GM18502 (cell line): ENCODE measurements around the gene MTHFSD.

ENCODE experiments used
- ATAC-seq: cut with Tn5 transposase; IDR thresholded peaks from one replicate; pipeline ENCODE4 v1.9.1; 2021; ENCODE audit warnings: mild to moderate bottlenecking; ENCODE audit not compliant: unreplicated experiment, poor library complexity

The MTHFSD gene

DNA sequence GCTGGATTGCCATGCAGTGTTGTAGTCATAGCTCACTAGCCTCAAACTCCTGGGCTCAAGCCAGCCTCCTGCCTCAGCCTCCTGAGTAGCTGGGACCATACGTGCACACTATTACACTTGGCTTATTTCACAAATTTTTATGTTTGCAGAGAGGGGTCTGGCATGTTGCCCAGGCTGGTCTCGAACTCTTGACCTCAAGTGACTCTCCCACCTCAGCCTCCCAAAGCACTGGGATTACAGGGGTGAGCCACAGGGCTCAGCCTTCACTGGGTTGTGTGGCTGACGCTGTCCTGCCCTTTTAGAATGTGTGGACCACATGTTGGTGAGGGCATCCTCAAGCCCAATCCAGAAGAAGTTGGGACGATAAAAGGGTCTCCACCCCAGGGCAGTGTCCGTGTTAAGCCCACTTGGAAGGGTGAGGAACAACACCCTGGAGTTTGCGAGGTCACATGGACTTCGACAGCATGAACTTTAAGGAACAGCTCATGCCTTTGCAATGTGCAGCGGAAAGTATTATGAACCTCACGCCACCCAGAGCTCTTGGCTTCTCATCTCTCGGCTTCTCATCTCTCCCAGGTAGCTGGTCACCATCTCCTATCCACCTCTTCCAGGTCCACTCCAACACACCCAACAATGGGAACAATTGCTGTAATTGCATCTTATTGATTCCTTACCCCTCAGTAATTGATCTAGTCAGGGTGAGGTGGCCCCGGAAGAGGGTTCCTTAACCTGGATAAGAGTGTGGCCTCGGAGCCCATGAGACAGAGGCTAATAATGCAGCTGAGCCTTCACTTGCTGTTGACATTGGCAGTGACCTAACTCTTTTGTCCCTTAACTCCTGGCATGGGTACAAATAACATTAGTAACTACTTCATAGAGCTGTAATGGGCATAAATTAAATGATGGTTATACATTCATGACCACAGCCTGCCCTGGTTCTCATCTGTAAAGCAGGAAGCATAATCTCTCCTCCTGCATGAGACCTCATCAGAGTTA, 30.0 kb upstream of the MTHFSD start:
- ATAC-seq = no peak

GRCh38 chr16:86584071-86584685, 29.1 kb upstream of the MTHFSD start:
- no peak for ATAC-seq

- ATAC-seq = no peak
These were observed 26.4 kb upstream of the MTHFSD start for GRCh38 chr16:86581458-86581857.

GRCh38 chr16:86580791-86581170, 25.7 kb upstream of the MTHFSD start:
- ATAC-seq = no peak

- ATAC-seq = no peak
These were observed 25.2 kb upstream of the MTHFSD start for GRCh38 chr16:86580063-86580790.

GRCh38 chr16:86579268-86580062, 24.4 kb upstream of the MTHFSD start:
- no peak for ATAC-seq

DNA sequence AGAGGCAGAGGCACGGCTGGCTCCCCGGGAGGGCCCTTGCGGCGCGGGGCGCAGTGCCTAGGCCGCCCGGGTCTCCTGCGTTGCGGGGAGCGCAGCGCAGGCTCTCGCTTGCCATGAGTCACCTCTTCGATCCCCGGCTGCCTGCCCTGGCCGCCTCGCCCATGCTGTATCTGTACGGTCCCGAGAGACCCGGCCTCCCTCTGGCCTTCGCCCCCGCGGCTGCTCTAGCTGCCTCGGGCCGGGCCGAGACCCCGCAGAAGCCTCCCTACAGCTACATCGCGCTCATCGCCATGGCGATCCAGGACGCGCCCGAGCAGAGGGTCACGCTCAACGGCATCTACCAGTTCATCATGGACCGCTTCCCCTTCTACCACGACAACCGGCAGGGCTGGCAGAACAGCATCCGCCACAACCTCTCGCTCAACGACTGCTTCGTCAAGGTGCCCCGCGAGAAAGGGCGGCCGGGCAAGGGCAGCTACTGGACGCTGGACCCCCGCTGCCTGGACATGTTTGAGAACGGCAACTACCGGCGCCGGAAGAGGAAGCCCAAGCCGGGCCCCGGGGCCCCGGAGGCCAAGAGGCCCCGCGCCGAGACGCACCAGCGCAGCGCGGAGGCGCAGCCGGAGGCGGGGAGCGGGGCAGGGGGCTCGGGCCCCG, 23.7 kb upstream of the MTHFSD start:
- no peak for ATAC-seq

DNA sequence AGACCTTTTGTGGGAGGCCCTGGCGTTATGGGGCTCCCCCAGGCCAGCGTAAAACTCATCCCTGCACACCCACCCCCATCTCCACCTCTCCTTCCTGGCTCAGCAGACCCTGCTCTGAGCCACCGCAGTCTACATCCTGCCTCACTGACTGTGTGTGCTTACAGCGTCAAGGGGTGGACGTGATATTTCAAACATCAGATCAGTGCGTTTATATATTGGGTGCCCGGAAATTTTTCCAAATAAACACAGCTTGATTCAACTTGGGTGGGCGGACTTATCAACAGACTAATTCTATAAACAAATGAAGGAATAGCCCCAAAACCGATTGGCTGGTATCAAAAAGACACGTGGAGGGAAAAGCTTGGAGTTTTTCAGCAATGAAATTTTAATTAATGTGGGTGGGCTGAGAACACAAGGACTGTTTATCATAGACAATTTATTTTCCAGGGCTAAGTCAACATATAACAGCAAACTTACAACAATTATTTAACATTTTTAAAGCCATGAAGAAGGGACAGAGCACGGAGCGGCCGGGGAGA, 23.1 kb upstream of the MTHFSD start, which contains the start of gene FOXL1:
FOXL1 (plus strand) TSS at position 489 of the 539 bp plus-strand sequence. CDS start 175 bp downstream, outside the sequence.
- no peak for ATAC-seq

GRCh38 chr16:86577314-86577971, 22.4 kb upstream of the MTHFSD start:
- ATAC-seq = no peak

- ATAC-seq = no peak
These were observed 21.7 kb upstream of the MTHFSD start for GRCh38 chr16:86576591-86577313.

DNA sequence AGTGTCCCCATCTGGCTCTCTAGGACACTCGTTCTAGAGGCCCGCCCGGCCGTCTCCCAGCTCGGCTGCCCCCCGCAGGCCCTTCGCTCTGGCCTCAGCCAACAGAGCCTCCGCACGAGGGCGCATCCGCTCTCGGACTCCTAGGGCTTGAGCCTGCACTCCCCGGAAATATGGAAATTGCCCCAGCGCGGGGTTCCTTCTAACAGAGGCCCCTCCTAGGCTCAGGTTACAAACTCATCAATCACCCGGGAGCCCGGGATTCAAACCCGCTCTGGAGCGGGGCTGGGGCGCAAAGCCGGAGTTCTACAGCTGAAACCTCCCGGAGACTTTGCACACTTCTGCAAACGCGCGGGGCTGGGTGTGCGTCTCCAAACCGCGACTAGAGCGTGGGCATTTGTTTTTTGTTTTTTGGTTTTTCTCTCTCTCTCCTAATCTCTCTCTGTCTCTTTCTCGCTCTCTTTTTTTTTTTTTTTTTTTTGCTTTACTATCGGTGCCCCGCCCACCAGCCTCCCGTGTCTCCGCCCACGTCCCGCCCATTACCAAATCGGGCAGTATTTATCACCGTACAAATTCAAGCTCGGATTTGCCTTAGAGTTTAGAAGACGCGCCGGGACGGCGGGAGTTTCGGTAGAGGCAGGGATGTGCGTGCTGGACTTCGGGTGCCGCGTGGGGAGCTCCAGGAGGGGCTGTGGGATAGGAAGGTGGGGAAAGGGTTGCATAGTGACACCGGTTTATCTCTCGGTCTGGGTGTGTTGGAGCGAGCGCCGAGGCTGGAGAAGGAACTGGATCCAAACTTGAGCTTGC, 20.9 kb upstream of the MTHFSD start:
- ATAC-seq = no peak

DNA sequence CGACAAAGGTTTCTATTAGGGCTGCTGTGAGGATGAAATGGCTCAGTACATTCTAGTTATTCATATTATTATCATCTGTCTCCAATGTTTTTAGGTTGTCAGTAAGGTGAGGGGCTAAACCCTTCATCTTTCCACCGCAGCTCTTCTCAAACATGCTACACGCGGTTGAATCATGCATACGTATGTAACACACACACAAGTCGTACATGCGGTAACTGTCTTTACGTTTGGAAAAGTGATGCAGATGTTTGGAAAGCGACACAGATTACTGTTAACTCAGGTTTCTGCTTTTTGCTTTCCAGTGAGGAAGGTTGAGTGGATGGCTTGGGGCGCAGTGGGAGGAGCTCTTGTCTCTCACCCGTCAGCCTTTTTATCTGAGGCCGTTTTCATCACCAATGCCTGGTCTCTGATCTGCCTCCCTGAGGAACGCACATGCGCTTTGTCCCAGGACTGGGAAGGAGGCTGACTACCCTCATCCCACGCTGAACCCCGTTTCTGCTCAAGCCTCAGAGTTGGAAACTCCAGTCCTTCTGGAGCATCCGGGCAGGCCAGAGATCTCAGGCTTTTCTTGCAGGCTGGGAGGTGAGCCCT, 20.2 kb upstream of the MTHFSD start:
- no peak for ATAC-seq

GRCh38 chr16:86574646-86575045, 19.6 kb upstream of the MTHFSD start:
- no peak for ATAC-seq

GRCh38 chr16:86573646-86574508, 18.8 kb upstream of the MTHFSD start:
- no peak for ATAC-seq

GRCh38 chr16:86573215-86573614, 18.2 kb upstream of the MTHFSD start:
- no peak for ATAC-seq

- ATAC-seq = no peak
These were observed 17.6 kb upstream of the MTHFSD start for GRCh38 chr16:86572606-86573005.
